GDM1 (cell line): ENCODE results near the gene PLP2.

Experiments
- DNase-seq: peaks from one replicate; lab custom pipeline; 2025; lab: John Stamatoyannopoulos, UW

PLP2 gene

DNA sequence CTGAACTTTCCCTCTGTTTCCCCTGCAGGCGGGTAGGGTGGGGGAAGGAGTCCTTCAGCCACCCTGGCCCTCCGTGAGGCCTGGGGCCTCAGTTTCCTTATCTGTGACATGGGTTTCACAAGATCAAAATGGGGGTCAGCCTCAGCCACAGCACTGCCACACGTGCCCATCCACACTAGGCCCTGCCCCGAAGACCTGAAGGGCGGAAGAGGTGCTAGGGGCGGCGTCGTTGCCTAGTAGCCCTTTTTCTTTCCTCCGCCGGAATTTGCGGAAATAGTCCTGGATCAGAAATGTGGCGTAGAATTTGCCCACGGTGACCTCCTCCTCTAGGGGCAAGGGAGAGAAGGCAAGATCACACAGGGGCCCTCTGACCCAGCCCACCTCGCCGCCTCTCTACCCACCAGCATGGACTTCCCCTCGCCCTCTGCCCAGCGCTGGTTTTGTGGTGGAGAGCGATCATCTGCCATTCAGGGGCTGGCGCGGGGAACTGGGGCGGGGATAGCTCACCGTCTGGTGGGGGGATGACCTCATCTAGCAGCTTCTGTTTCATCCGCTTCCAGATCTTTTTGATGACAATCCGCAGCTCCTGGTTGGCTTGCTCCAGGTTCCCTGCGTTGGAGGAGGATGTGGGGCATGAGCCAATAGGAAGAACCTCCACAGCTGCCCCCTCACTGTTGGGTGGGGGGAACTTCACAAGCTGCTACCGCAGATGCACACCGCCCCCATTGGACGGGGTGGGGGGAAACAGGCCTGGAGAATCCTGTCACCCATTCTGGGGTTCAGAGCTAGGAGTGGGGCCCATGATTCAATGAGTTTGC is 37.9 kb downstream of the PLP2 start:
- no peak for DNase-seq

DNA sequence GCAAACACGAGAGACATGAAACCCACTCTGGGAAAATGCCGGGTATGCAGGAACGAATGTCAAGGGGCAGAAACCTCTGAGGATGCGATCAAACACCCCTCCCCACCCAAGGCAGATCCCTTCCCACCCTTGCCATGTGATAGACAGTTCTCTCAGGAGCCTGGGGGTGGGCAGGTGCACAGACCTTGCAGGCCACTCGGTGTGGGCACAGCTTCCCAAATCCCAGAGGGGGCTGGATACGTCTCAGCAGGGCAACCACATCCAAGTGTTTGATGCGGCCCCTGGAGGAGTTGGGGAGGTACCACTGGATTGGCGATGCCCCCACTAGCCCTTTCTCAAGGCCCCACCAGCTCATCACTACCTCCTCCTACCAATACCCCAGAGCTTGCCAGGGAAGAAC is 38.7 kb downstream of the PLP2 start:
- no peak for DNase-seq

DNA sequence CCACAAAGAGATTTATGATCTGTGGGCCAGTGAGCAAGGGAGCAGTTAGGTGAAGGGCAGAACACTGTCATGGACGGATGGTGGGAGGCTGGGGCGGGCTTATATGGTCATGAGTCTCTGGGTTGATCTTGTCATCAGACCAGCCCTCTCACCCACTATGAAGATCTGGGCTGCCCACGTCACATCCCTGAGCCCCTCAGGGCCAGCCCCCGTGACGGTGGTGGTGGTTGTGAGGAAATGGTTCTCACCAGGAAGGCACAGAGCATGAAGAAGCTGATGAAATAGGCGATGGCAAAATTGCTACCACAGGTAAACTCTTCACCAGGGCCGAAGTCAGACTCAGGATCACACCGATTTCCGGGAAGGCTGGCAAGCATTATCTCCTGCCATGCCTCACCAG is 39.4 kb downstream of the PLP2 start:
- no peak for DNase-seq

DNA sequence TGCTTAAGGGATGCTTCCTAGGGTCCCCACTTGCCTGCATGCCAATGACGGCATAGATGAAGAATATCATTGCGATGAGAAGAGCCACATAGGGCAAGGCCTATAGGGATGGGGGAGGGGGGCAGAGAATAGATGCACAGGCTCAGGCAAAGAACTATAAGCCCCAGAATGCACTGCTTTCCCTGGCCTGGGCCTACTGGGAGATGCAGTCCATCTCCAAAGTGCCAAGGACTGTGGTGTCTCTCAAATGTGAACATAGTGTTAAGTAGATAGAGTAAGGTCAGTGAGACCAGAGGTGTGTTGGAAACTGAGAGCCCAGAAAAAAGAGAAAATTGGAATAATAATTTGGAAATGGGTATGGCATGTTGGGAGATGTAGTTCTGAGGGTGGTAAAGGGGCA is 40.5 kb downstream of the PLP2 start:
- no peak for DNase-seq

DNA sequence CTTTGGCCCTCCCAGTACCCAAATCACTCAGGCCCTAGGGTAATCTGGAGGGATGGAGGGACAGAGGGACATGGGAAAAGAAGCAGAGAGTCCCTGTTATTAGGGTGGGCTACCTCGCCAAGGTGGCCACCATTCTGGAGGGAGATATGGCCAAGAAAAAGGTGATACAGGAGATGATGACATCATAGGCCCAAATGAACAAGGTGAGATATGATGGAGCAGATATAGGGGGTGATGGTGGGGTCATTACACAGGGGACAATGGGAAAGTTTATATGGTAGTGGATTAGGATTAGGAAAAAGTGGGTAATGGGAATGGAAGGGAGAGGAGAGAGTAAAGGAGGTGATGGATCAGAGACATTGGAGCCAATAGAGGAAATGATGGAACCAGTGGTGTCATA is 41.2 kb downstream of the PLP2 start:
- no peak for DNase-seq

DNA sequence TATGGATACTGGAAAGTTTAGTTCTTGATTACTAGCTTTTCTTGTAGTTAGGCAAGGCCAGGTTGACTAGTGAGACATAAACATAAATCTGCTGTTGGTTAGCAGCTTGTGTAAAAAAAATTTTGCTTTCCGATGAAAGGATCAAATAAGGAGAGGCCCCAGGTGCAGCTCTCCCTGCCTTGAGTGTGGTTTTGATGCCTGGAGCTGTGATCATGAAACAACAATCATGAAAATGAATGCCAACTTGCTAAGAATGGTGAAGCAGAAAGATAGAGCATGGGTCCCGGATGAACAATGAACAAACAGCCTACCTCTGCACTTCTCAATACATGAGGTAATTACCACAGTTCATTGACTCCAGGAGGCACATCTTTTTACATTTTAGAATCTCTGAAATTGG is 42.7 kb downstream of the PLP2 start:
- no peak for DNase-seq

DNA sequence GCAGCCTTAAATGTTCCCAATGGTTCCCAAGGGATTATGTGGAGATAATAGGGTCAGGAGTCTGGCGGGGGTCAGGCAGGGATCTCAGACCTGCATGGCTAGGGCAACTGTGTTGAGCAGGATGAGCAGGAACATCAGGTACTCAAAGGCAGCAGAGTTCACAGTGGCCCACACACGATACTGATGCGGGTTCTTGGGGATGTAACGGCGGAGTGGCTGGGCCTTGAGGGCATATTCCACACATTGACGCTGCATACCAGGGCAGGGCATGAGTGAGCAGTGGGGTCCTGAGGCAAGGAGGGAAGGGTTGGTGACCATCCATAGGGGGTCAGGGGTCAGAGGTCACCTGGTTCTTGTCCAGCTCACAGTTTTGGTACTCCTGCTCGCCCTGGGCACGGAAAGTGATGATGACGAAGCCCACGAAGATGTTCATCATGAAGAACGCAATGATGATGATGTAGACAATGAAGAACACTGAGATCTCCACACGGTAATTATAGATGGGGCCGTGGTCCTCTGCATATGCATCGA is 43.4 kb downstream of the PLP2 start:
- DNase-seq, result no peak

DNA sequence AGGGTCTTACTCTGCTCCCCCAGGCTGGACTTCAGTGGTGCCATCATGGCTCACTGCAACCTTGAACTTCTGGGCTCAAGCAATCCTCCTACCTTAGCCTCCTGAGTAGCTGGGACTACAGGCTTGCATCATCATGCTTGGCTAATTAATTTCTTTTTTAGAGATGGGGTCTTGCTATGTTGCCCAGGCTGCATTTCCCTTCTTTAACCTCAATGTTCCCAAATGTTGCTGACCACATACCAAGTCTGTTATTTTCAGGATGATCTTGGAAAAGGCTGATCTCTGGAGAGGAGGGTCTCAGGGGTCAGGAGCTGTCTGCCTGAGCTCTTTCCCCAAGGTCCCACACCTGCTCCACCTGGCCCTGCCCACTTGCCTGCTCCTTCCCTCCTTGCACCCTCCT is 48.4 kb downstream of the PLP2 start:
- DNase-seq, result no peak

DNA sequence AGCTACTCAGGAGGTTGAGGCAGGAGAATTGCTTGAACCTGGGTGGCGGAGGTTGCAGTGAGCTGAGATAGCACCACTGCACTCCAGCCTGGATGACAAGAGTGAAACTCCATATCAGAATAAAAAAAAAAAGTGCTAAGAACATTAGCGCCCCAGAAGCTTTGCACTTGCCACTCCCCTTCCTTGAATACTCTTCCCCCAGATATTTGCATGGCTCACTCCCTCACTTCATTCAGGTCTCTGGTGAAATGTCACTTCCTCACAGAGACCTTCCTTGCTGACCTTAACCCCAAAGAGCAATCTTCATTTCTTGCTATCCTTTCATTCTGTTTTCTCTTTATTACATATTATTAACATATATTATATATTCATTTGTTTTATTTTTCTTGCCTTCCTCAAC is 50.2 kb downstream of the PLP2 start:
- DNase-seq, result no peak
